ENCODE results near the gene XYLT2. TPM values are rescaled to one million over a fixed set of nuclear protein-coding genes. Genes with fewer than 3 reads are reported as not detected.

The XYLT2 gene
- total and polyA plus RNA-seq, 10 of the 15 experiments (the other 5 are each of a cell fraction or from before 2014, with no cell fraction given) = 0.82 to 20.6 (median 13.0) TPM

DNA sequence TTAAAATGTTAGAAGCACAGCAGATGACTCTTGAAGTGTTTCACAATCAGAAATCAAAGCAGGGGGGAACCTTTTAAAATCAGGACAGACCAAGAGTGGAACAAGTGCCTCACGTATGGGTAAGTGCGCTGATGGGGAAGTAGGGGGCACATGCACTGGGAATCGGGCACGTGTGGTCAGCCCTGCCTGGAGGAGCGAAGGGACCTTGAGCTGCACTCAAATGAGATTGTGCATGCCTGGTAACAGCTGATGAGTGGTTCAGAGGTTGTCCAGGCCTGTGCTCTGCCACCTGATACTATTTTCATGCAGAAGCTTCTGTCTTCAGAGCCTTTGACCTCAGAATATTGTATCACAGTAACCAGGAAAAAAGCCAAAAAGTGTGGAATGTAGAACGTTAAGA, 13.7 kb upstream of the XYLT2 start:
- Histone ChIP-seq H3K4me3 (no peak overlapping the region), H4K20me1 (ENCODE audit: control insufficient read depth, insufficient read depth) (no peaks in the 10 kb centered on the region), H3K9ac (ENCODE audit: control insufficient read depth, insufficient read depth, low read length) (no peak overlapping the region), H3K79me2 (ENCODE audit: control insufficient read depth, insufficient read depth, low read length) (no peaks in the 10 kb centered on the region), H3K27ac (ENCODE audit: control insufficient read depth, insufficient read depth) (no peak overlapping the region), H3K4me1 (ENCODE audit: control insufficient read depth, insufficient read depth, low read length) (no peaks in the 10 kb centered on the region), H2AFZ (ENCODE audit: control insufficient read depth, low read depth, low read length) (no peak overlapping the region), H3K36me3 (ENCODE audit: control insufficient read depth in 2 of 2, insufficient read depth in 2 of 2, low read length in 1 of 2) (no peaks in the 10 kb centered on the region), H3K9me3 (replicated peaks; ENCODE audit: control insufficient read depth, insufficient read depth, low read length) (no peaks in the 10 kb centered on the region), H3K4me2 (ENCODE audit: control insufficient read depth, insufficient read depth) (no peak overlapping the region), H3K27me3 (replicated peaks in 1 of 2; ENCODE audit: control insufficient read depth in 2 of 2, insufficient read depth in 2 of 2, low read length in 1 of 2) (no peaks in the 10 kb centered on the region)
- TF ChIP-seq PAX8 (IDR thresholded peaks at IDR 0.05) (no peak), CREM (IDR thresholded peaks at IDR 0.05; ENCODE audit: low read depth) (no peak), RCOR1 (conservative IDR thresholded peaks at IDR 0.05; ENCODE audit: low read depth, low read length) (no peak), ZNF217 (IDR thresholded peaks at IDR 0.05) (no peak), KAT2A (conservative IDR thresholded peaks at IDR 0.05; ENCODE audit: control insufficient read depth, low read depth, low read length) (no peak), POLR2A (IDR thresholded peaks at IDR 0.05; ENCODE audit: low read depth, low read length) (no peak), ZBED1 (IDR thresholded peaks at IDR 0.05; ENCODE audit: borderline replicate concordance) (no peak), TBL1XR1 (IDR thresholded peaks at IDR 0.05; ENCODE audit: low read depth, low read length) (no peak), GATAD2B (conservative IDR thresholded peaks at IDR 0.05; ENCODE audit: low read depth) (no peak), NR2C1 (IDR thresholded peaks at IDR 0.05) (no peak), BACH1 (IDR thresholded peaks at IDR 0.05; ENCODE audit: borderline replicate concordance) (no peak), TAF1 (IDR thresholded peaks at IDR 0.05; ENCODE audit: borderline replicate concordance, low read depth, low read length) (no peak), SMARCA5 (IDR thresholded peaks at IDR 0.05) (no peak), PAX5 (IDR thresholded peaks at IDR 0.05; ENCODE audit: borderline replicate concordance, low read depth, low read length) (no peak), ZNF384 (IDR thresholded peaks at IDR 0.05; ENCODE audit: borderline replicate concordance, low read depth, low read length) (no peak)
- TF ChIP-seq, protein P1, sequence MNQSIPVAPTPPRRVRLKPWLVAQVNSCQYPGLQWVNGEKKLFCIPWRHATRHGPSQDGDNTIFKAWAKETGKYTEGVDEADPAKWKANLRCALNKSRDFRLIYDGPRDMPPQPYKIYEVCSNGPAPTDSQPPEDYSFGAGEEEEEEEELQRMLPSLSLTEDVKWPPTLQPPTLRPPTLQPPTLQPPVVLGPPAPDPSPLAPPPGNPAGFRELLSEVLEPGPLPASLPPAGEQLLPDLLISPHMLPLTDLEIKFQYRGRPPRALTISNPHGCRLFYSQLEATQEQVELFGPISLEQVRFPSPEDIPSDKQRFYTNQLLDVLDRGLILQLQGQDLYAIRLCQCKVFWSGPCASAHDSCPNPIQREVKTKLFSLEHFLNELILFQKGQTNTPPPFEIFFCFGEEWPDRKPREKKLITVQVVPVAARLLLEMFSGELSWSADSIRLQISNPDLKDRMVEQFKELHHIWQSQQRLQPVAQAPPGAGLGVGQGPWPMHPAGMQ (IDR thresholded peaks at IDR 0.05; ENCODE audit: borderline replicate concordance) = no peak
- TF ChIP-seq, protein P2, sequence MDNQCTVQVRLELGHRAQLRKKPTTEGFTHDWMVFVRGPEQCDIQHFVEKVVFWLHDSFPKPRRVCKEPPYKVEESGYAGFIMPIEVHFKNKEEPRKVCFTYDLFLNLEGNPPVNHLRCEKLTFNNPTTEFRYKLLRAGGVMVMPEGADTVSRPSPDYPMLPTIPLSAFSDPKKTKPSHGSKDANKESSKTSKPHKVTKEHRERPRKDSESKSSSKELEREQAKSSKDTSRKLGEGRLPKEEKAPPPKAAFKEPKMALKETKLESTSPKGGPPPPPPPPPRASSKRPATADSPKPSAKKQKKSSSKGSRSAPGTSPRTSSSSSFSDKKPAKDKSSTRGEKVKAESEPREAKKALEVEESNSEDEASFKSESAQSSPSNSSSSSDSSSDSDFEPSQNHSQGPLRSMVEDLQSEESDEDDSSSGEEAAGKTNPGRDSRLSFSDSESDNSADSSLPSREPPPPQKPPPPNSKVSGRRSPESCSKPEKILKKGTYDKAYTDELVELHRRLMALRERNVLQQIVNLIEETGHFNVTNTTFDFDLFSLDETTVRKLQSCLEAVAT (IDR thresholded peaks at IDR 0.05) = no peak
- TF ChIP-seq, protein P3, sequence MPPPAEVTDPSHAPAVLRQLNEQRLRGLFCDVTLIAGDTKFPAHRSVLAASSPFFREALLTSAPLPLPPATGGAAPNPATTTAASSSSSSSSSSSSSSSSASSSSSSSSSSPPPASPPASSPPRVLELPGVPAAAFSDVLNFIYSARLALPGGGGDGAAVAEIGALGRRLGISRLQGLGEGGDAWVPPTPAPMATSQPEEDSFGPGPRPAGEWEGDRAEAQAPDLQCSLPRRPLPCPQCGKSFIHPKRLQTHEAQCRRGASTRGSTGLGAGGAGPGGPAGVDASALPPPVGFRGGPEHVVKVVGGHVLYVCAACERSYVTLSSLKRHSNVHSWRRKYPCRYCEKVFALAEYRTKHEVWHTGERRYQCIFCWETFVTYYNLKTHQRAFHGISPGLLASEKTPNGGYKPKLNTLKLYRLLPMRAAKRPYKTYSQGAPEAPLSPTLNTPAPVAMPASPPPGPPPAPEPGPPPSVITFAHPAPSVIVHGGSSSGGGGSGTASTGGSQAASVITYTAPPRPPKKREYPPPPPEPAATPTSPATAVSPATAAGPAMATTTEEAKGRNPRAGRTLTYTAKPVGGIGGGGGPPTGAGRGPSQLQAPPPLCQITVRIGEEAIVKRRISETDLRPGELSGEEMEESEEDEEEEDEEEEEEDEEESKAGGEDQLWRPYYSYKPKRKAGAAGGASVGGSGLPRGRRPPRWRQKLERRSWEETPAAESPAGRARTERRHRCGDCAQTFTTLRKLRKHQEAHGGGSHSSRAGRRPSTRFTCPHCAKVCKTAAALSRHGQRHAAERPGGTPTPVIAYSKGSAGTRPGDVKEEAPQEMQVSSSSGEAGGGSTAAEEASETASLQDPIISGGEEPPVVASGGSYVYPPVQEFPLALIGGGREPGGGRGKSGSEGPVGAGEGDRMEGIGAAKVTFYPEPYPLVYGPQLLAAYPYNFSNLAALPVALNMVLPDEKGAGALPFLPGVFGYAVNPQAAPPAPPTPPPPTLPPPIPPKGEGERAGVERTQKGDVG (CRISPR knock-in tag; IDR thresholded peaks at IDR 0.05) = no peak
- TF ChIP-seq, protein P4, sequence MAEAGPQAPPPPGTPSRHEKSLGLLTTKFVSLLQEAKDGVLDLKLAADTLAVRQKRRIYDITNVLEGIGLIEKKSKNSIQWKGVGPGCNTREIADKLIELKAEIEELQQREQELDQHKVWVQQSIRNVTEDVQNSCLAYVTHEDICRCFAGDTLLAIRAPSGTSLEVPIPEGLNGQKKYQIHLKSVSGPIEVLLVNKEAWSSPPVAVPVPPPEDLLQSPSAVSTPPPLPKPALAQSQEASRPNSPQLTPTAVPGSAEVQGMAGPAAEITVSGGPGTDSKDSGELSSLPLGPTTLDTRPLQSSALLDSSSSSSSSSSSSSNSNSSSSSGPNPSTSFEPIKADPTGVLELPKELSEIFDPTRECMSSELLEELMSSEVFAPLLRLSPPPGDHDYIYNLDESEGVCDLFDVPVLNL (IDR thresholded peaks at IDR 0.05; ENCODE audit: low read depth, low read length) = no peak
- BruUV-seq (replicated peaks) = no TSS peak
- intact Hi-C loops (cut with micrococcal nuclease; ENCODE audit: unreplicated experiment) (no loop called here), in situ Hi-C loops (cut with MboI) (no loop called here)
- 50% methylated on average over 6 of the region's 6 CpGs for WGBS (ENCODE audit: insufficient coverage, insufficient replicate concordance, low lambda C conversion rate, missing lambda C conversion rate)
- CTCF ChIA-PET = interaction anchor here (0.7 to 8.0 kb wide), 9 partner anchors 11 to 238 kb away, joined by 3 to 72 read pairs (median 7); partner anchors contain the start of genes COL1A1 and TMEM92
- SMC1A ChIA-PET (ENCODE audit: uncharacterized antibody, unreplicated experiment) = interaction anchor here (0.9 to 2.8 kb wide), 4 partner anchors 22 to 132 kb away, joined by 3 to 15 read pairs (median 6); no protein-coding TSS in a partner anchor
- no peak for DNase-seq (ENCODE audit: low read depth, low spot score)
- FAIRE-seq = no peak
- POLR2A ChIA-PET = no interaction called here
- no peak for ATAC-seq
- RAD21 ChIA-PET (ENCODE audit: unreplicated experiment) = interaction anchor here (1.0 to 3.8 kb wide), 8 partner anchors 15 to 238 kb away, joined by 3 to 17 read pairs (median 6); partner anchors contain the start of gene TMEM92

All from GM12878 (cell line).